ENCODE data around the gene PLEK2.

The PLEK2 gene

DNA sequence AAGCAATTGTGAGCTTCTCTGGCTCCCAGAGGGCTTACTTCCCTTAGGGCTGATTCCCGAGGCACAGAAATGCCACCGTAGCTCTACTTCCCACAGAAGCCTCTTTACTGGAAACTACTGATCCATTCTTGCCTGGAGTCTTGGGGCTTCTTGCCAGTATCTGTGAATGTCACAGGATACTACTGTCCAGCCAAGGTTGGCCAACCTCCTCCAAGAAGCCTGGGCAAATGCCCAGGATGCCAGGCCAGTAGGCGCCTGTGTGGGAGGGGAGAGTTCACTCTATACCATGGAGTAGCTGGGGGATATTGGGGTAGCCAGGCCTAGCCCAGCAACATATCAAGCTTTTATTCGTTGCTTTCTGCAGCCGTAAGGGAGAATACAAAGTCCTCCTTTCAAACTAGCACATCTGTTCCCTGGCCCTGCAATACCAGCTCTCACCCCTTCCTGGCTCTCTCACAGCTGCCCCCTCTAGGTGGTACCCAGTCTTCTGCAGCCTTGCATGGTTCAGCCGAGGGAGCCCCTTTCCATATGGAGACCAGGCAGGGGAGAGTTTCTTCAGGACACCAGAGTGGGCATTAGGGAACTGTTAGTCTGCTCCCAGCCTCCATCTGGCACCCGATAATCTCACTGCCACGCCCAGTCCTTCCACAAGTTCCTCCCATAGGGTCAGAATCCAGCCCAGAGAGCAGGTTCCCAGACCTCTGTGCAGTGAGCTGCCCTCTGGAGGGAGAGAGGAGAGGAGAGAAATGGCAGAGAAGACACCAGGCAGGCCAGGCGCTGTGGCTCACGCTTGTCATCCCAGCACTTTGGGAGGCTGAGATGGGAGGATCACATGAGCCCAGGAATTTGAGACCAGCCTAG lies 24.3 kb upstream of the PLEK2 start:
- Histone ChIP-seq H3K36me3 (ENCODE audit: control insufficient read depth, insufficient read depth, low read length) (no peaks in the 10 kb centered on the region), H3K4me3 (replicated peaks; ENCODE audit: low read depth, low read length) (no peak overlapping the region), H3K27me3 (replicated peaks; ENCODE audit: control insufficient read depth, insufficient read depth, low read length) (no peaks in the 10 kb centered on the region; the same call in none of the 2 replicates)
- TF ChIP-seq, protein P1, sequence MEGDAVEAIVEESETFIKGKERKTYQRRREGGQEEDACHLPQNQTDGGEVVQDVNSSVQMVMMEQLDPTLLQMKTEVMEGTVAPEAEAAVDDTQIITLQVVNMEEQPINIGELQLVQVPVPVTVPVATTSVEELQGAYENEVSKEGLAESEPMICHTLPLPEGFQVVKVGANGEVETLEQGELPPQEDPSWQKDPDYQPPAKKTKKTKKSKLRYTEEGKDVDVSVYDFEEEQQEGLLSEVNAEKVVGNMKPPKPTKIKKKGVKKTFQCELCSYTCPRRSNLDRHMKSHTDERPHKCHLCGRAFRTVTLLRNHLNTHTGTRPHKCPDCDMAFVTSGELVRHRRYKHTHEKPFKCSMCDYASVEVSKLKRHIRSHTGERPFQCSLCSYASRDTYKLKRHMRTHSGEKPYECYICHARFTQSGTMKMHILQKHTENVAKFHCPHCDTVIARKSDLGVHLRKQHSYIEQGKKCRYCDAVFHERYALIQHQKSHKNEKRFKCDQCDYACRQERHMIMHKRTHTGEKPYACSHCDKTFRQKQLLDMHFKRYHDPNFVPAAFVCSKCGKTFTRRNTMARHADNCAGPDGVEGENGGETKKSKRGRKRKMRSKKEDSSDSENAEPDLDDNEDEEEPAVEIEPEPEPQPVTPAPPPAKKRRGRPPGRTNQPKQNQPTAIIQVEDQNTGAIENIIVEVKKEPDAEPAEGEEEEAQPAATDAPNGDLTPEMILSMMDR (IDR thresholded peaks at IDR 0.05; ENCODE audit: insufficient read depth, low read length, poor library complexity, severe bottlenecking): no peak
- no peak for DNase-seq (ENCODE audit: extremely low read depth, insufficient read length)

DNA sequence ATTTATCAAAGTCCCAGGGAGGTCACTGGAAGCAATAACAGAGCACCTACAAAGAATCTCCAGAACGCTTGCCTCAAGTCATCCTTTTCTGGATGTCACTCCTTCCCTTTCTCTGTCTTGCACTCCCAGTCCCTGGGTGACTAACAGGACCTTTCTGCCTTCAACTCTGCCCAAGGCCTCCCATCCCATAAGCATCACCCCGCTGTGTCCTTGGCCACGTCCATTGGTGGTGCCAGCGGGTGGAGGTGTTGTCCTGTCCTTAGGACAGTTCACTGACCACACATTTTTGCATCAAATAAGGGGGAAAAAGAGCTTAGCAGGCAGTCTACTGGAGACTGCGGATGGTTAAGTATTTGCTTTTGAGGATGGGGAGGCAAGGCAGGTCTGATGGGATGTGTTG lies 23.6 kb upstream of the PLEK2 start:
- no peaks in the 10 kb centered on the region; the same call in none of the 2 replicates for H3K27me3 ChIP-seq (replicated peaks; ENCODE audit: control insufficient read depth, insufficient read depth, low read length)
- DNase-seq (ENCODE audit: extremely low read depth, insufficient read length): no peak
- H3K4me3 ChIP-seq (replicated peaks; ENCODE audit: low read depth, low read length): no peak overlapping the region
- no peaks in the 10 kb centered on the region for H3K36me3 ChIP-seq (ENCODE audit: control insufficient read depth, insufficient read depth, low read length)
- TF ChIP-seq, protein P1 (IDR thresholded peaks at IDR 0.05; ENCODE audit: insufficient read depth, low read length, poor library complexity, severe bottlenecking): no peak

DNA sequence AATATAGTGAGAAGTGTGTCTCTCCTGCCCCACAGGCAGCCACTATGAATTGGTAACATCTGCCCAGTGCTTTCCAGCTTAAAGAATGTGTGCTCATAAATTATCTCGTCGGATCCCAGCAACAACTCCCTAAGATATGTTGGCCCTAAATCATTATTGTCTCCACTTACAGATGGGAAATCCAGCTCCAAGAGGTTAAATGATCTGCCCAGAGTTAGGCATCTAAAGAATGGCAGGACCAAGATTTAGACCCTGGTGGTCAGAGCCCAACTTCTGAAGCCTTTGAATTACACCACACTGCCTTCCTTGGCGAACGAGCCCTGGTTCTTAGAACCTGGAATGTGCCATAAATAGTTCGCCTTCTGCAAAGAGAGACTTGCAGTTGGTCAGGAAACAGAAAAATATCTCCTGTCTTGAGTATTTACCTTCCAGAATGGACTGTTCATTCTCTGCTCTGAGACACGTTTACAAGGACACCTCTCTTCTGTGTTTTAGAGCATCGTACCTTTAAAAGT lies 20.1 kb upstream of the PLEK2 start:
- Histone ChIP-seq H3K27me3 (replicated peaks; ENCODE audit: control insufficient read depth, insufficient read depth, low read length) (no peaks in the 10 kb centered on the region; the same call in 1 of the 2 replicates), H3K4me3 (replicated peaks; ENCODE audit: low read depth, low read length) (no peak overlapping the region), H3K36me3 (ENCODE audit: control insufficient read depth, insufficient read depth, low read length) (no peaks in the 10 kb centered on the region)
- TF ChIP-seq, protein P1 (IDR thresholded peaks at IDR 0.05; ENCODE audit: insufficient read depth, low read length, poor library complexity, severe bottlenecking): no peak
- no peak for DNase-seq (ENCODE audit: extremely low read depth, insufficient read length)

DNA sequence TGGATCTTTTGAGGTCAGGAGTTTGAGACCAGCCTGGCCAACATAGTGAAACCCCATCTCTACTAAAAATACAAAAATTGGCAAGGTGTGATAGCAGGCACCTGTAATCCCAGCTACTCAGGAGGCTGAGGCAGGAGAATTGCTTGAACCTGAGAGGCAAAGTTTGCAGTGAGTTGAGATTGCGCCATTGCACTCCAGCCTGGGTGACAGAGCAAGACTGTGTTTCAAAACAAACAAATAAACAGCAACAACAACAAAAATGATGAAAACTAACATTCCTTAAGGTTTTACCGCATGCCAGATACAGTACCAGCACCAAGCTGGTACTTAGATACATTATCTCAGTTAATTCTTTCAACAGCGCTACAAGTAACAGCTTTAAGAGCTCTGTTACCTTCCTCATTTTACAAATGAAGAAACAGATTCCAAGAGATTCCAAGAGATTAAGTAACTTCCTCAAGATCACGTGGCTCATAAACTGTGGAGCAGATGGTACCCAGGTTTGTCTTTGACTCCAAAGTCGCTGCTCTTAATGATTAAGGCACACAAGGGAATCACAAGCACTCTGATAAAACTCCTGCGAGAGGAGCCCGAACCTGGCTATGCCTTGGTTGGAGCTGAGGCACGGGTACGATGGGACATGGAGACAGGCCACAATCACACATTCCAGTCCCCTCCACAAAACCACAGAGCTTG lies 17.7 kb upstream of the PLEK2 start:
- TF ChIP-seq, protein P1 (IDR thresholded peaks at IDR 0.05; ENCODE audit: insufficient read depth, low read length, poor library complexity, severe bottlenecking): no peak
- Histone ChIP-seq H3K36me3 (ENCODE audit: control insufficient read depth, insufficient read depth, low read length) (no peaks in the 10 kb centered on the region), H3K4me3 (replicated peaks; ENCODE audit: low read depth, low read length) (no peak overlapping the region), H3K27me3 (replicated peaks; ENCODE audit: control insufficient read depth, insufficient read depth, low read length) (no peaks in the 10 kb centered on the region; the same call in 1 of the 2 replicates)
- DNase-seq (ENCODE audit: extremely low read depth, insufficient read length): no peak

DNA sequence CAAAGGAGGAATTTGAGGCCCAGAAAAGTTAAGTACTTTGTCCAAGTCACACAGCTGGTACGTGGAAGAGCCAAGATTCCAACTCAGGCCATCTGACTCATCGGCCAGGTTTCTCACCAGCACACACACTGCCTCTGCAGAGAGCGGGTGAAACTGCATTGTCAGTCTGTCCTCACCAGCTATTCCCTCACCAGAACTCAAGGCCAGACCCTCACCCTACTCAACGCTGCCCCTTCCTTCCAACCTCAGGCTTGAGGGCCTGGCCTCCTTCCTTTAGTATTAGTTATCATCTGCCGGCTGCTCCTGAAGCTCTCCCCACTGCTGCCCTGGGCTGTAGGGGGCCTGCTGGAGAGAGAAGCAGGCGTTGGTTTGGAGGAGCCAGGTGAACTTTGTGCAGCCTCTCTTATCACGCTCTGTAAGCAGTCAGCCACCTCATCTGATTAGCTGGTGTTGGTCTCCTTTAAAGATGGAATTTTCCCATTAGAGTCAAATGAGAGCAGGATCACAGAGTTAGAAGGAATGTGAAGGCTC lies 16.6 kb upstream of the PLEK2 start:
- TF ChIP-seq, protein P1 (IDR thresholded peaks at IDR 0.05; ENCODE audit: insufficient read depth, low read length, poor library complexity, severe bottlenecking): no peak
- H3K36me3 ChIP-seq (ENCODE audit: control insufficient read depth, insufficient read depth, low read length): no peaks in the 10 kb centered on the region
- no peak overlapping the region for H3K4me3 ChIP-seq (replicated peaks; ENCODE audit: low read depth, low read length)
- H3K27me3 ChIP-seq (replicated peaks; ENCODE audit: control insufficient read depth, insufficient read depth, low read length): no peaks in the 10 kb centered on the region; the same call in 1 of the 2 replicates
- DNase-seq (ENCODE audit: extremely low read depth, insufficient read length): no peak
